Esophagus squamous epithelium (tissue), 4 donors: ENCODE results near the gene SATB2.

Experiments
- POLR2A ChIP-seq, 4 donors: fragments of 450-650 bp; IDR thresholded peaks; one replicate each; pipeline ENCODE4 v1.6.1; 2017; ENCODE audit warnings: antibody characterized with exemption in 4 of 4, mild to moderate bottlenecking in 4 of 4, moderate library complexity in 3 of 4
- TF ChIP-seq, protein P1 (sequence below), 6 experiments: fragments of 450-650 bp in 4 of 6; fragments of 200-600 bp in 2 of 6; sonication (generic) in 2 of 6; IDR thresholded peaks; one replicate each; pipeline ENCODE4 v1.5.1; 2016 to 2019; ENCODE audit warnings: antibody characterized with exemption in 6 of 6, mild to moderate bottlenecking in 4 of 6, moderate library complexity in 4 of 6

DNA sequence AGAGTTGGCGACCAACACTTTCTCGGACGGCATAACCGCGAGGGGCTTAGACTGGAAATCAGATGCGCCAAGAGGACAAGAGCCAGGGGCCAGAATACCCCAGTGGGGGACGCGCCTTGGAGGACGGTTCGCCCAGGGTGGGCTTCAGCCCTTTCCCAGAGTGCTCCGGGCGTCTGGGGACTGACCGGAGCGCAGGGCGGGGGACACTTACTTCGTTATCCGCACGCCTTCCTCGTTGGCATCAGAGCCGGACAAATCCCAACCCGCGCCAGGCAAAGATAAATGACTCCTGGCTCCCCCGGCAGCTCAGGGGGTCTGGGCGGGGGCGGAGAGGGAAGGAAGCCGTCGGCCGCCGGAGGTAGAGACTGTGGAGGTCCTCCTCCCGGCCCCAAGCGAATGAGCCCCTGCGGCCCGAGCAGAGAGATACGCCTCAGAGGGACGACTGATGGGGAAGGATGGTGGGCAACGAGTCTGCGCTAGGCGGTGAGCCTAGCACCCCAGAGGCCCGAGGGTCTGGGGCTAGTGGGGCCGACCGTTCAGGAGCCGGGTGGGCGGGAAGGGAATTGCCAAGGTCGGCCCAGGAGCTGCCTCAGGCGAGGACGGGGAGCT is 4.7 kb upstream of the SATB2 start:
- TF ChIP-seq, protein P1, sequence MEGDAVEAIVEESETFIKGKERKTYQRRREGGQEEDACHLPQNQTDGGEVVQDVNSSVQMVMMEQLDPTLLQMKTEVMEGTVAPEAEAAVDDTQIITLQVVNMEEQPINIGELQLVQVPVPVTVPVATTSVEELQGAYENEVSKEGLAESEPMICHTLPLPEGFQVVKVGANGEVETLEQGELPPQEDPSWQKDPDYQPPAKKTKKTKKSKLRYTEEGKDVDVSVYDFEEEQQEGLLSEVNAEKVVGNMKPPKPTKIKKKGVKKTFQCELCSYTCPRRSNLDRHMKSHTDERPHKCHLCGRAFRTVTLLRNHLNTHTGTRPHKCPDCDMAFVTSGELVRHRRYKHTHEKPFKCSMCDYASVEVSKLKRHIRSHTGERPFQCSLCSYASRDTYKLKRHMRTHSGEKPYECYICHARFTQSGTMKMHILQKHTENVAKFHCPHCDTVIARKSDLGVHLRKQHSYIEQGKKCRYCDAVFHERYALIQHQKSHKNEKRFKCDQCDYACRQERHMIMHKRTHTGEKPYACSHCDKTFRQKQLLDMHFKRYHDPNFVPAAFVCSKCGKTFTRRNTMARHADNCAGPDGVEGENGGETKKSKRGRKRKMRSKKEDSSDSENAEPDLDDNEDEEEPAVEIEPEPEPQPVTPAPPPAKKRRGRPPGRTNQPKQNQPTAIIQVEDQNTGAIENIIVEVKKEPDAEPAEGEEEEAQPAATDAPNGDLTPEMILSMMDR (IDR thresholded peaks at IDR 0.05), result no peak
- no peak for TF ChIP-seq POLR2A (IDR thresholded peaks at IDR 0.05)
